Hematopoietic multipotent progenitor cell treated with erythropoietin and hydrocortisone succinate and interleukin-3 and kit ligand, for 6 days (in vitro differentiated cells): ENCODE data around the gene LHB.

Source experiments
- DNase-seq: peaks from one replicate; pipeline ENCODE4 v3.0.0-alpha.2; 2015

Gene LHB

GRCh38 chr19:49006905-49007304 lies 10.0 kb downstream of the LHB start:
- DNase-seq, result no peak

GRCh38 chr19:49004964-49005614 lies 11.8 kb downstream of the LHB start:
- DNase-seq, result no peak

GRCh38 chr19:49004133-49004532 lies 12.8 kb downstream of the LHB start:
- DNase-seq, result no peak

- DNase-seq, result peak; percentile 85
Observed at GRCh38 chr19:48999481-49000325, 17.2 kb downstream of the LHB start.

DNA sequence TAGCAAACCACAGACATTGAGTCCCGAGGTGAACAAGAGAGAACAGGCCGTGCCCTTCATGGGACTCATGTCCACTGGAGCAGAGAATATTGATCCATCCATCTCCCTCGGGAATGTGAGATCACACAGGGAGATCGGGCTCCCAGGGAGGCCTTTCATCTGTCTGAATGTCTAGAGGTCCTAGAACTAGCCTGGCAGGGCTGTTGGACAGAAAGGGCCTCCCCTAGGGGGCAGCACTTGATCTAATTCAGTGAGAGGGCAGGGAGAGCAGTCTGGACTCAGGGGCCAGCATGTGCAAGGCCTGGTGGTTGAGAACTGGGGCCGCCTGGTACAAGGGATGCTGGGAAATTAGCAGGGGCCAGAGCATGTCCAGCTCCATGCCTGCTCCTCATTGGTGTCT lies 18.9 kb downstream of the LHB start:
- peak; percentile 90 for DNase-seq

- DNase-seq, result no peak
Observed at GRCh38 chr19:48994035-48994386, 22.9 kb downstream of the LHB start.

- peak; percentile 100 for DNase-seq
Observed at GRCh38 chr19:48993175-48994034, 23.5 kb downstream of the LHB start, which contains the start of the genes GYS1 and RUVBL2. GYS1 (minus strand) TSS chr19:48993309; CDS start chr19:48993112, 197 bp downstream. RUVBL2 (plus strand) TSS chr19:48993887; CDS start chr19:48993912, 25 bp downstream.

DNA sequence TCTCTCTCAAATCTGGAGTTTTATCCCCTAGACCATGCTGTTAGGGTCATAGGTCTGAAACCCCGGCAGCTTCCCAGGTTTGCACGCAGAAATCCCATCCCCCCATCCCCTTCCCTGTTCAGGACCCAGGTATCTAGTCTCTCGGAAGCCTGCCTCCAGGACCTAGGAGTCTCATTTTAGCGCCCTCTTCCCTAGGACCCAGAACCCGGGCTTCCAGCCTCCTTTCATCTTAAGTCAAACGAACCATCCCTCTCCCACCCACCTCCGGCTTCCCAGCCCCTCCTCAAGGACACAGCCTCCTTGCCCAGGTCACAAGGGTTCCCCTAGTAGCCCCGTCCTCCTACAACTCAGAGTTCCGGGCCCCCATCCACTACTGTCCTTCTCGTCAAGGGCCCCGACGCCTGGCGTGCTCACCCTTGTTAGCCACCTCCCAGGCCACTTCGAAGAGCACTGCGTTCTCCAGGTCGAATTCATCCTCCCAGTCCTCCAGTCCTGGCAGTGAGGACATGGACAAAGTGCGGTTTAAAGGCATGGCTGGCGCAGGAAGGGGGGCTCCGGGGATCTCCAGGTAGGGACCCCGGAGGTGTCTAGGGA lies 24.2 kb downstream of the LHB start:
- DNase-seq, result peak; percentile 32

DNA sequence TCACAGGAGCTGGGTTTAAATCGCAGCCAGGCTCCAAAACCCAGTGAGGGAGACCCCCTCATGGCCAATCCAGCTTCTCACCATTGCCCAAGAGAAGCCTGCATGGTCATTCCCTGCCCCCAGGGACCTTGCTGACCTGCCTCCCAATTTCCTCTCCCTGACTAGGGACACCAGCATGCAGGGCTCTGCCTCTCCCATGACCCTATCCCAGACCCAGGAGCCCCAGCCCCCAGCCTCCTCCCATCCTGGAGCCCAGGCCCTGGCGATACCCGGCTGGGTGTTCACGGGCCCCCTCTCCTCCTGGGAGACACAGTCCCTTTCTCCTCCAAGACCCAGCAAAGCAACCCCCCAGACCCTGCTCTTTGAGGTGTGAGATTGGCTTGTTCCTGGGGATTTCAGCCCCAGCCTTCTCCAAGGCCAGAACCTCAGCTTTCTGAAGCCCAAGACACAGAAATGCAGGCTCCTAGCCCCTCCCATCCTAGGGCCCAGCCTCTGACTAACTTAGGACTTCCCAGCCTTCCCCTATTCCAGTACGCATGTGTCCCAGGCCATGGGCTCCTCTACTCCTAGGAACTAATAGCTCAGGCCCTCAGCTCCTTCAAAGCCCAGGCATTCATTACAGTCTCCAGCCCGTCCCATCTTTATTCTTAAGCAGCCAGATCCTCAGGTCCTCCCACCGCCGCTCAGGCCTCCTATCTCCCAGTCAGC lies 24.9 kb downstream of the LHB start:
- DNase-seq, result peak; percentile 64

GRCh38 chr19:48991011-48991609 lies 25.8 kb downstream of the LHB start:
- DNase-seq, result no peak

GRCh38 chr19:48990400-48990799 lies 26.5 kb downstream of the LHB start:
- no peak for DNase-seq

GRCh38 chr19:48989701-48990291 lies 27.1 kb downstream of the LHB start:
- no peak for DNase-seq

- no peak for DNase-seq
Observed at GRCh38 chr19:48988860-48989259, 28.0 kb downstream of the LHB start.

DNA sequence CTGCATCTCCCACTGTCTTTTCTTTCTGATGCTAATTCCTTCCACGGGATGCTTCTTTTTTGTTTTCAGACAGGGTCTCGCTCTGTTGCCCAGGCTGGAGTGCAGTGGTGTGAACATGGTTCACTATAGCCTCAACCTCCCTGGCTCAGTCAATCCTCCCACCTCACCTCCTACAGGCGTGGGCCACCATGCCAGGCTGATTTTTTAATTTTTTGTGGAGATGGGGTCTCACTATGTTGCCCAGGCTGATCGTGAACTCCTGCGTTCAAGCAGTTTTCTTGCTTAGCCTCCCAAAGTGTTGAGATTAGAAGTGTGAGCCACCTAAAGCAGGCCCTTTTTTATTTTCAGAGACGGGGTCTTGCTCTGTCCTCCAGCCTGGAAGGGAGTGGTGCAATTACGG lies 28.6 kb downstream of the LHB start:
- no peak for DNase-seq

DNA sequence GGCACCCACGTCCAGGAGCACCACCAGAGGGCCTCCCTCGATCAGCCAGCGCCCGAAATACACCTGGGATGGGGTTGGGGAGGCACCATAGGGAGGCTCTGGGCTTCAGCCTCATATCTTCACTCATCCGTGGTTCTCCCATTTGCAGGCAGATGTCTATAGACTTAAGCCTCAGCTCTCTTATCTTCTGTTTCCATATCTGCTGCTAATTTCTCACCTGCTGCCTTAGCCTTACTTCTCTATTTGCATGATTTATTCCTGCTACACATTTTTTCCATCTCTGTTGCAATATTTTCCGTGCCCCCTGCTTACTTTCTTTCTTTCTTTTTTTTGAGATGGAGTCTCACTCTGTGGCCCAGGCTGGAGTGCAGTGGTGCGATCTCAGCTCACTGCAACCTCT lies 29.6 kb downstream of the LHB start:
- no peak for DNase-seq

- DNase-seq, result no peak
Observed at GRCh38 chr19:48986211-48986610, 30.7 kb downstream of the LHB start.

DNA sequence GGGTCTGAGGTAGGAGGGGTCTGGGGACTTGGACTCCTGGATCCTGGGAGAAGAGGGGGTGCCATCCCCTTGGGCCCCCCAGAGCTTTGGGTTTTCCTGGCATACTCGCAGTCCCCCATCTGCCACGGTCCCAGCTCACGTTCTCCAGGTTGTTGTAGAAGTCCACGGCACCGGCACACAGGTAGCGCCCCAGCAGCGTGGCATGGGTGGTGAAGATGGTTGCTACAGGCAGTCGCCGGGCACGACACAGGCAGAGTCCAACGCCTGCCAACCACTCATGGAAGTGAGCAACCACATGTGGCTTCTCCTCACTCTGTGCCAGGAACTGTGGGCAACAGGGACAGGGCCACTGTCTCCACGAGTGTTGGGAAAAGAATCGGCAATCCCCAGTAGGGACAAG lies 31.2 kb downstream of the LHB start:
- no peak for DNase-seq

GRCh38 chr19:48982280-48982679 lies 34.6 kb downstream of the LHB start:
- peak; percentile 56 for DNase-seq

- no peak for DNase-seq
Observed at GRCh38 chr19:48977061-48977460, 39.8 kb downstream of the LHB start.

DNA sequence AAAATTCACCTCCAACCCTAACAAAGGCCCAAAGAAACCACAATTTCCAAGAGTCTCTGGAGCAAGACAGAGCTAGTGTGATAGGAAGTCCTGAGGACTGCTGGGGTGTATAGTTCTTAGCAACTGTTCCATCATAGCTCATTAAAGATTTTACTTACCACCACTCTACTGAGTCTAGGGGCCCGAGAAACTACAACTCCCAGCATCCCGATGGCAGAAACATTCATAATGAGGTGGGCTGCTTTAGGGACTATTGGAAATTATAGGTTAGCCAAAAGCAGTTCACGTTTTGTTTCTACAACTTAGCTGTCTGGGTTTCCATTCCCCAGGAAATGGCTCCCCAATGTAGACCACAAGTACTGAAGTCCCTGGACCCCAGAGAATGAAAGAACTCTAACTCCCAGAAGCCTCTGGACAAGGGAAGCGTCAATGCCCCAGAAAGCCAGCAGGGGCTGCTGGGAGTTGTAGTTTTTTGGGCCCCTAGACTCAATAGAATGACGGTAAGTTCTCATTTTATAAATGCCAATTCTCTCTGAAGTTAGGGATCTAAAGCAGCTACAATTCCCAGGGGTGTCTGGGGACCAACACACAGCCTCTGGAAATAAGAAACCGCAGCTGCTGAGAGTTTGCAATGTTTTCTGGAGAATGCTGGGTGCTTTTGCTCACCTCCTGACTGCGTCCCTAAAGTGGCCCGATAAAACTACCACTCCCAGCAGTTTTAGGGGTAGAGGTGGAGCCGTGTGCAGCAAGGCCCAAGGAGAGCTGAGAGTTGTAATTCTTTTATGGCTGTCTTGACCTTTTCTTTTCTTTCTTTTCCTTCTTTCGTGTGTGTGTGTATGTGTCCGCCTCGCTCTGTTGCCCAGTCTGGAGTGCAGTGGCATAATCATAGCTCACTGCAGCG lies 40.7 kb downstream of the LHB start:
- DNase-seq, result peak; percentile 84
